GM18907 (cell line): ENCODE data around the gene DCTN2.
A peak's percentile ranks its signal among the peaks of the same experiment; 100 is the strongest.
"Not testable (repeated sequence)": the region's sequence is repeated elsewhere in the genome, so short reads cannot be mapped to it uniquely, and the experiment has no call there.

ENCODE experiments used
- ATAC-seq: cut with Tn5 transposase; IDR thresholded peaks from one replicate; pipeline ENCODE4 v1.9.1; 2021; ENCODE audit warnings: mild to moderate bottlenecking, moderate library complexity; ENCODE audit not compliant: unreplicated experiment

Gene DCTN2

GRCh38 chr12:57529831-57530230, 17.2 kb downstream of the DCTN2 start:
- ATAC-seq = no peak

- no peak for ATAC-seq
These were observed 18.0 kb downstream of the DCTN2 start for GRCh38 chr12:57528831-57529555.

DNA sequence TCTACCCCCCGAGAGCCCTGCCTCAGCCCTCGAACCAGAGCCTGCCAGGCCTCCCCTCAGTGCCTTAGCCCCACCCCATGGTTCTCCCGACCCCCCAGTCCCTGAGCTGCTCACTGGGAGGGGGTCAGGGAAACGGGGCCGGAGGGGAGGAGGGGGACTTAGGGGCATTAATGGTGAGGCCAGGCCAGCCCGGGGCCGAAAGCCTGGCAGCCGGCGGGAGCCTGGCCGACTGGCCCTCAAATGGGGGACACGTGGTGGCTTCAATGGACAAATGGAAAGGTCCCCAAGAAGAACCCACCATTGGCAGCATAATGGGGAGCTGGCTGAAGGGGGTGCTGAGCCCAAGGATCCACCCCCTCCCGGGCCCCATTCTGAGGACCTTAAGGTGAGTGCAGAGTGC, 18.8 kb downstream of the DCTN2 start:
- no peak for ATAC-seq

DNA sequence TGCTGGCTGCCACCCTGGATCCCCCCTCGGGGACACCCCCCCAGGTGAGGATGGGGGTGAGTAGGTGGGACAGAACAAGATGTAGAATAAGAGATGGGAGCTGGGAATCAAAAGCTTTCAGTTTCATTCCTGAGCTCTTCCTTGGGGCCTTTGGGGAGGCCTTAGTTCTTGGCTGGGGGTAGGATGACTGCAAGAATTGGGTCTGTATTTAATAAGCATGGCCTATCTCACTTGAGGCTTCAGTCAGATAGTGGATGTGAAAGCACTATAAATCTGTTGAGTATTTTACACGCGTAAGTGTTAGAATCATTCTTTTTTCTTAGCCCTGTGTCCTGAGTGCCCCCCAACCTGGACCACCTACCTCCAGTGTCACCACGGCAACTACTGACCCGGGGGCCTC, 19.8 kb downstream of the DCTN2 start:
- ATAC-seq = no peak

- ATAC-seq = no peak
These were observed 20.4 kb downstream of the DCTN2 start for GRCh38 chr12:57526477-57527126.

- no peak for ATAC-seq
These were observed 21.2 kb downstream of the DCTN2 start for GRCh38 chr12:57525615-57526383.

- ATAC-seq = no peak
These were observed 22.0 kb downstream of the DCTN2 start for GRCh38 chr12:57524814-57525614.

DNA sequence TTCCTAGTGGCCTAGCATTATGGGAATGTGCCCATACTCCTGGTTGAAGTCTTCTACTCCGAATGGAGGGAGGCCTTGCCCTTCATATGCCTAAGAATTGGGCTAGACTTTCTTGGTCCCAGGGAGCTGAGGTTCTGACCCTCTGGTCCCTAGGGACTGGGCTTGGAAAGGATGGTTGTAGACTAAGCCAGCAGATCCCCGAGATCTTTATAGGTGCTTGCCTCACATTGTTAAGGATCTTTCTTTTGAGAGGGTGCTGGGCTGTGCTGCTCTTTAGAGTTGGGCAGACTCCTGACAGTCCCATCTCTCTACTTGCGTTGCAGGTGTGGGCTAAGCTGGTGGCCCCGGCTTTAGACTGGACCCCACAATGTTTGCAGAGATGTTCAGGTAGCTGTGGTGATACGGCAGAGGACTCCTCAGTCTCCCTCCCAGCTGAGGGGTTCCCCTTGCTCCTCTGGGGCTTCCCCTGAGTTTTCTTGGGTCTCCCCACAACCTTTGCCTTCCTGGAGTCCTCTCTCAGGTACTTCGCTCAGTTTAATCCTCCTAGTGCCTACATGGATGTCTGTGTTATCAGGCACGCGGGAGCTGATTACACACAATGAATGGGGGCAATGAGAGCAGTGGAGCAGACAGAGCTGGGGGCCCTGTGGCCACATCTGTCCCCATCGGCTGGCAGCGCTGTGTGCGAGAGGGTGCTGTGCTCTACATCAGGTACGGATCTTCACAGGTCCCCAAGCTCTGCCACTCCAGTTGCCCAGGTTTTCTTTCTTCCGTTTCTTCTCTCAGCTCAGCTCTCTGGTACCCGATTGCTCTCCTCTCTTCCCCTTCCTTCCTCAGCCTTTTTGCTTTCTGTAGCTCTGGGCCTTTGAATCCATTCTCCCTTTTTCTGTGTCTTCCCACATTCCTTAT, 23.0 kb downstream of the DCTN2 start:
- ATAC-seq = no peak

- ATAC-seq = no peak
These were observed 23.9 kb downstream of the DCTN2 start for GRCh38 chr12:57522887-57523705.

DNA sequence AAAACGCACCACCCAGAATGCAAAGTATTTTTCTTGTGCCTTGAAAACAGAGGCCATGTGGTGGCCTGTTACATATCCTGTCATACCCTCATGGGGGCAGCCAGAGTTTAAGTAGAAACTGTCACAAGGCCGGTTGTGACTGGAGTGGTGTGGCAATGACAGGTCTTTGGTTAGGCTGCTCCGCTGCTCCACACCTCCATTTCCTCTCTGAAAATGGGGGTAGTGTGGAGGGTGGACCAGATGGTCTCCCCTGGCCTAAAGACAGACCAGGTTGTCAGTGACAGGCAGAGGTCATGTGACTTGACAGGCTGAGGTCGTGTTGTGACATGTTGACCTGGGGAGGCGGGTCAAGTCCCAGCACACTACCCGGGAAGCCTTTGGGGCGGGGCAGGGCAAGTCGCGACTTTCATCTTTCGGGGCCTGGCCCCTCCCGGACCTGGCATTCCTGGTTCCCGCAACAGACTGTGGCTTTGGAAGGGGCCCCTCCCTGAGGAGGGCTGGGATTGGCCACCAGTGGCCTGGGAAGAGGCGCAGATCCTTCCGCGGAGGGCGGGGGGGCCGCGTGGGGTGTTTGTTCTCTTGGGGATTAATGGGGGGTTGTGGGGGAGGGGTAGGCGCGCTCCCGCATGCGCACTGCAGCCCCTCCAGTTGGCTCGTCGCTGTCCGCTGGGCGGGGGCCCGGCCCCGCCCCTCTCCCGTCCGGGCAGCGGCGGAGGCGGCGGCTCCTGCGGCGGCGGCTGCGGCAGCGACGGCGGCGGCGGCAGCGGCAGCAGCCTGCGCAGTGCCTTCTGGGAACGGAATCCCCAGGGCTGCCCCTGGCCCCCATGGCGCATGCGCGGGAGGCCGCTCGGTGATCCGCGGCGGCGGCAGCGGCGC, 24.7 kb downstream of the DCTN2 start, which contains the start of gene MBD6:
TSS of gene MBD6 (plus strand) at position 814 of the 876 bp plus-strand sequence. CDS start 1,480 bp downstream, outside the sequence.
- peak; percentile 41 for ATAC-seq

GRCh38 chr12:57521525-57522010, 25.4 kb downstream of the DCTN2 start:
- ATAC-seq = no peak

GRCh38 chr12:57520053-57520818, 26.8 kb downstream of the DCTN2 start, which contains the start of gene DDIT3:
Gene DDIT3 (minus strand): TSS chr12:57520514. CDS start chr12:57517406, 3,108 bp downstream.
- peak; percentile 74 for ATAC-seq

DNA sequence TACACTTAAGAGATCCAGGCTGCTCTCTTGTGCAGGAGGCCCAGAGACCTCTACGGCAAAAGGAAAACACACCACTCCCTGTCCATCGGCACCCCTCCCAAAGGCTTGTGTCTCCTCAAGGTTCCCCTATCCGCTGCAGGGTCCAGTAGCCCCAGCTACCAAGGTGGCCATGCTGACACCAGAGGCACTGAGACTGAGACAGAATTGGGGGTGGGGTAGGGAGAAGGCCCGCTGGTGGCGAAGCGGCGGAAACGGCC, 27.3 kb downstream of the DCTN2 start:
- peak; percentile 2 for ATAC-seq

GRCh38 chr12:57518920-57519795, 27.8 kb downstream of the DCTN2 start:
- ATAC-seq = no peak

DNA sequence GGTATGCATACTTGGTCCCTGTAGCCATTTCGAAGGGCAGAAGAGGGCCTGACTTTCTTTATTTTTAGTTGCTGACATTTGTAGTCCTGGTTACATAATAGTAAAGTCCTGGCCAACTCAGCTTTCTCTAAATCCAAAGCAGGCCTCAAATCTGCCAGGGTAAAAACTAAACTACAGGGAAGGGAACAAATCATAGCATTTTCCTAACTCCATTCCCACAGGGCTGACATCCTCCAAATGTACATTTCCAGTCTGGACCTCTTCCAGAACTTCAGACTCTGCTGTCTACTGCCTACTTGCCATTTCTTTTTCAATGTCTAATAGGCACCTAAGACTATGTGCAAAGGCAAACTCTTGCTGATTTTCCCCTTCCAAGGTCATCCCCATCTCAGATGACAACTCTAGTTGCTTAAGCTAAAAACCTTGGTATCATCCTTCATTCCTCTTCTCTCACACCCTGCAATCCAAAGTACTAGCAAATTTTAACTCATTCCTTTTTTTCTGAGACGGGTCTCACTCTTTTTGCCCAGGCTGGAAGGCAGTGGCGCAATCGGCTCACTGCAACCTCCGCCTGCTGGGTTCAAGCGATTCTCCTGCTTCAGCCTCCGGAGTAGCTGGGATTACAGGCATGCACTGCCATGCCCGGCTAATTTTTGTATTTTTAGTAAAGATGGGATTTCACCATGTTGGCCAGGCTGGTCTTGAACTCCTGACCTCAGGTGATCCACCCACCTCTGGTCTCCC, 28.6 kb downstream of the DCTN2 start:
- ATAC-seq = no peak

GRCh38 chr12:57517718-57518117, 29.3 kb downstream of the DCTN2 start:
- not testable (repeated sequence) for ATAC-seq
